Measurements from ENCODE around the gene RALGDS.

RALGDS gene

GRCh38 chr9:133166392-133166791 is 45.4 kb upstream of the RALGDS start:
- no peak for DNase-seq (ENCODE audit: low spot score)
- TF ChIP-seq CTCF (IDR thresholded peaks at IDR 0.05; ENCODE audit: extremely low read depth, insufficient read depth, missing control alignments) = no peak

GRCh38 chr9:133165452-133165730 is 44.4 kb upstream of the RALGDS start:
- DNase-seq (ENCODE audit: low spot score) = no peak
- TF ChIP-seq CTCF (IDR thresholded peaks at IDR 0.05; ENCODE audit: extremely low read depth, insufficient read depth, missing control alignments) = no peak
- in situ Hi-C loops (cut with MboI; ENCODE audit: low pct_unique_long_range_greater_than_20kb, low sequenced_read_pairs, unreplicated experiment) = no loop called here

More at GRCh38 chr9:133166392-133166791, 45.4 kb upstream of the RALGDS start:
- in situ Hi-C loops (cut with MboI; ENCODE audit: low pct_unique_long_range_greater_than_20kb, low sequenced_read_pairs, unreplicated experiment) = no loop called here

- DNase-seq (ENCODE audit: low spot score) = no peak
- in situ Hi-C loops (cut with MboI; ENCODE audit: low pct_unique_long_range_greater_than_20kb, low sequenced_read_pairs, unreplicated experiment) = no loop called here
- no peak for TF ChIP-seq CTCF (IDR thresholded peaks at IDR 0.05; ENCODE audit: extremely low read depth, insufficient read depth, missing control alignments)
Observed at GRCh38 chr9:133164191-133164590, 43.2 kb upstream of the RALGDS start.

- DNase-seq (ENCODE audit: low spot score) = peak; percentile 69
- in situ Hi-C loops (cut with MboI; ENCODE audit: low pct_unique_long_range_greater_than_20kb, low sequenced_read_pairs, unreplicated experiment) = no loop called here
- no peak for TF ChIP-seq CTCF (IDR thresholded peaks at IDR 0.05; ENCODE audit: extremely low read depth, insufficient read depth, missing control alignments)
Observed at GRCh38 chr9:133163504-133164172, 42.6 kb upstream of the RALGDS start, which contains the start of gene GBGT1. Gene GBGT1, minus strand, starts transcription at chr9:133163914. Its CDS starts 1,502 bp downstream, at chr9:133162412.

- no peak for TF ChIP-seq CTCF (IDR thresholded peaks at IDR 0.05; ENCODE audit: extremely low read depth, insufficient read depth, missing control alignments)
- in situ Hi-C loops (cut with MboI; ENCODE audit: low pct_unique_long_range_greater_than_20kb, low sequenced_read_pairs, unreplicated experiment) = no loop called here
- DNase-seq (ENCODE audit: low spot score) = peak; percentile 14
Observed at GRCh38 chr9:133162861-133163503, 41.9 kb upstream of the RALGDS start.

GRCh38 chr9:133161547-133161950 is 40.5 kb upstream of the RALGDS start:
- TF ChIP-seq CTCF (IDR thresholded peaks at IDR 0.05; ENCODE audit: extremely low read depth, insufficient read depth, missing control alignments) = no peak
- in situ Hi-C loops (cut with MboI; ENCODE audit: low pct_unique_long_range_greater_than_20kb, low sequenced_read_pairs, unreplicated experiment) = no loop called here
- DNase-seq (ENCODE audit: low spot score) = no peak

Data from GM13977 (cell line).